ENCODE data around the gene RNF181. TPM values are rescaled to one million over a fixed set of nuclear protein-coding genes. Genes with fewer than 3 reads are reported as not detected.
A peak's percentile ranks its signal among the peaks of the same experiment; 100 is the strongest.

RNF181 gene
- total and polyA plus RNA-seq, 2 of the 13 experiments (the other 11 are each of a cell fraction or from before 2014, with no cell fraction given): 224 to 578 TPM

GRCh38 chr2:85584857-85585780 lies 10.4 kb upstream of the RNF181 start (continued):
- TF ChIP-seq ZNF678 (CRISPR knock-in tag; IDR thresholded peaks at IDR 0.05) (no peak), FOSL1 (CRISPR knock-in tag; IDR thresholded peaks at IDR 0.05; ENCODE audit: borderline replicate concordance) (peak; percentile 92), ZFP62 (CRISPR knock-in tag; IDR thresholded peaks at IDR 0.05) (no peak), POLR2G (IDR thresholded peaks at IDR 0.05; ENCODE audit: low read depth, low read length) (peak; percentile 75), ZNF33A (CRISPR knock-in tag; IDR thresholded peaks at IDR 0.05; ENCODE audit: borderline replicate concordance) (peak; percentile 21; the same call in 1 of the 2 replicates), RAD21 (CRISPR knock-in tag; IDR thresholded peaks at IDR 0.05) (no peak), NFATC3 (CRISPR knock-in tag; IDR thresholded peaks at IDR 0.05) (no peak), ZNF354B (CRISPR knock-in tag; IDR thresholded peaks at IDR 0.05) (no peak), ZNF580 (CRISPR knock-in tag; IDR thresholded peaks at IDR 0.05; ENCODE audit: borderline replicate concordance, low read depth) (peak; percentile 80; the same call in 1 of the 2 replicates), ZNF619 (CRISPR knock-in tag; IDR thresholded peaks at IDR 0.05) (peak; percentile 92), RARG (CRISPR knock-in tag; IDR thresholded peaks at IDR 0.05; ENCODE audit: low read depth) (0 out of 2 replicates have a peak, but pooled peaks have one; percentile 28), ZNF44 (CRISPR knock-in tag; IDR thresholded peaks at IDR 0.05) (peak; percentile 35; the same call in 1 of the 2 replicates), THAP11 (CRISPR knock-in tag; IDR thresholded peaks at IDR 0.05) (peak; percentile 54), PREB (CRISPR knock-in tag; IDR thresholded peaks at IDR 0.05) (no peak), ZSCAN21 (CRISPR knock-in tag; IDR thresholded peaks at IDR 0.05; ENCODE audit: borderline replicate concordance) (no peak; the same call in 1 of the 2 replicates), ZNF543 (CRISPR knock-in tag; IDR thresholded peaks at IDR 0.05) (peak; percentile 64), MIER2 (CRISPR knock-in tag; IDR thresholded peaks at IDR 0.05) (peak; percentile 73; the same call in 1 of the 2 replicates), FOXK2 (IDR thresholded peaks at IDR 0.05) (peak; percentile 88), ATF7-NPFF (CRISPR knock-in tag; IDR thresholded peaks at IDR 0.05; ENCODE audit: low read depth) (peak; percentile 51; the same call in 1 of the 2 replicates), CBFB (CRISPR knock-in tag; IDR thresholded peaks at IDR 0.05) (no peak), ZNF101 (CRISPR knock-in tag; IDR thresholded peaks at IDR 0.05; ENCODE audit: borderline replicate concordance, low read depth) (no peak), STAT5B (CRISPR knock-in tag; IDR thresholded peaks at IDR 0.05) (no peak), ZBTB42 (CRISPR knock-in tag; IDR thresholded peaks at IDR 0.05) (peak; percentile 7; the same call in 1 of the 2 replicates), RFX5 (IDR thresholded peaks at IDR 0.05; ENCODE audit: low read depth, low read length) (peak; percentile 75), ZNF790 (CRISPR knock-in tag; IDR thresholded peaks at IDR 0.05; ENCODE audit: borderline replicate concordance) (peak; percentile 48; the same call in 1 of the 2 replicates), RFXAP (CRISPR knock-in tag; IDR thresholded peaks at IDR 0.05; ENCODE audit: borderline replicate concordance) (peak; percentile 79; the same call in 1 of the 2 replicates)
- TF ChIP-seq, protein P1, sequence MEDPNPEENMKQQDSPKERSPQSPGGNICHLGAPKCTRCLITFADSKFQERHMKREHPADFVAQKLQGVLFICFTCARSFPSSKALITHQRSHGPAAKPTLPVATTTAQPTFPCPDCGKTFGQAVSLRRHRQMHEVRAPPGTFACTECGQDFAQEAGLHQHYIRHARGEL (CRISPR knock-in tag; IDR thresholded peaks at IDR 0.05): no peak
- TF ChIP-seq, protein P2, sequence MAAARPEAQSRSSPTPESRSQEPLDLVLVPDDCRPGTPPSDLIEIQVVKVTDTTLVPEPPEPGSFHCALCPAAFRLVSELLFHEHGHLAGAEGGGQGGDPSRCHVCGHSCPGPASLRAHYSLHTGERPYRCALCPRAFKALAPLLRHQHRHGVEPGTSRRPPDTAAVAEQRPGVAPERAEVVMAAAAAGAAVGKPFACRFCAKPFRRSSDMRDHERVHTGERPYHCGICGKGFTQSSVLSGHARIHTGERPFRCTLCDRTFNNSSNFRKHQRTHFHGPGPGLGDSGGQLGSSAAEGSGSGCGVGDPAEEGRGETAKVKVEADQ (CRISPR knock-in tag; IDR thresholded peaks at IDR 0.05; ENCODE audit: borderline replicate concordance): no peak
- TF ChIP-seq, protein P3, sequence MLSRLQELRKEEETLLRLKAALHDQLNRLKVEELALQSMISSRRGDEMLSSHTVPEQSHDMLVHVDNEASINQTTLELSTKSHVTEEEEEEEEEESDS (CRISPR knock-in tag; IDR thresholded peaks at IDR 0.05; ENCODE audit: borderline replicate concordance): 0 out of 2 replicates have a peak, but pooled peaks have one; percentile 88
